HG03439 (cell line): Measurements from ENCODE around the gene TRIM59.
A peak's percentile ranks its signal among the peaks of the same experiment; 100 is the strongest.

Experiments used
- ATAC-seq: cut with Tn5 transposase; IDR thresholded peaks from one replicate; pipeline ENCODE4 v1.9.1; 2021; ENCODE audit warnings: mild to moderate bottlenecking, moderate library complexity; ENCODE audit not compliant: unreplicated experiment

The TRIM59 gene

DNA sequence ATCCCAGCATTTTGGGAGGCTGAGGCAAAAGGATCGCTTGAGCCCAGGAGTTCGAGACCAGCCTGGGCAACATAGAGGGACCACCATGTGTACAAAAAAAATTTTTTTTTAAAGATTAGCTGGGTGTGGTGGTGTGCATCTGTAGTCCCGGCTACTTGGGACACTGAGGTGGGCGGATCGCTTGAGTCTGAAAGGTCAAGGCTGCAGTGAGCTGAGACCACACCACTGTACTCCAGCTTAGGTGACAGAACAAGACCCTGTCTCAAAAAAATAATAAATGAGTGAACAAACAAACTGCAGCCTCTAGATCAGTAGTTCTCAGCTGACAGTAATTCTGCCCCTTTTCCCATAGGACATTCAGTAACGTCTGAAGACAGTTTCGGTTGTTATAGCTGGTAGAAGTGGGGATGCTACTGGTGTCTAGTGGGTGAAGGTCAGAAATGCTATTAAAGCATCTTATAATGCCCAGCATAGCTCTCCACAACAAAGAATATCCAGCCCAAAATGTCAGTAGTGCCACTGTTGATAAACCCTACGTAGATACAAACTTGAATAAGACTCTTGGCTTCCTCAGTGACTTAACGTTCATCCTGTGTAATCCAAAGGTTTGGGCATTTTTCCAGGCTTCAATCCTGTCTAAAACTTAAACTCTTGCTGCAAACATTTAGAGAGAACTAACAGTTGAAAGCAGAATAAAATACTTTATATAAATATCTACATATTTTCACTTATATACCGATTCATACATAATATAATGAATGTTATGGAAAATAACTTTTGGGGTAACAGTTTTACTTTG is 39.6 kb downstream of the TRIM59 start:
- no peak for ATAC-seq

DNA sequence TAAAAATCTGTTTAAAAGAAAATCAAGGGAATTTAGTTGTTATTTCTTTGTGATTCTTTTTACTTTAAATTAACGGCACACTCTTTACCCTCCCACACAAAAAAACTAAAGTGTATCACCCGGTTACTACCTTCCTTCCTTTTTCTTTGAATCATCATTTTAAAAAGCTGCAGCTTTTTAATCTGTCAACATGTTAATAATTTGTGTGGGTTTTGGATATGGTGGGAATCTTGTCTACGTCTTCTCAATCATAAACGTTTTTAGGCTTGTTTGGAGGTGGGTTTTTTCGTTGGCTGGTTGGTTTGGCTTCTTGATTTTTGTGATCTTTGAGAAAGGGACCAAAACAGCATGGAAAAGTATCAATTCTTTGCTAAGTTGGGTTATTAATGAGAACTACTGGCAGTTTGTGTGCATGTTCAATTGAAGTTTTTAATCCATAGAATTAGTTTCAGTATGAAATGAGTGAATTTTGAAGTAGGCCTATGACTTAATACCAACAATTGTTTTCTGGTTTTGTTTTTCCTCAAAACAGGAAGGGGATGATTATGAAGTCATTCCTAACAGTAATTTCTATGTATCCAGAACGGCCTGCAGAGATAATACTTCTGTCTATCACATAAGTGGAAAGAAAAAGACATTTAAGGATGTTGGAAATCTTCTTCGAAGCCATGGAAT is 45.7 kb downstream of the TRIM59 start:
- no peak for ATAC-seq

DNA sequence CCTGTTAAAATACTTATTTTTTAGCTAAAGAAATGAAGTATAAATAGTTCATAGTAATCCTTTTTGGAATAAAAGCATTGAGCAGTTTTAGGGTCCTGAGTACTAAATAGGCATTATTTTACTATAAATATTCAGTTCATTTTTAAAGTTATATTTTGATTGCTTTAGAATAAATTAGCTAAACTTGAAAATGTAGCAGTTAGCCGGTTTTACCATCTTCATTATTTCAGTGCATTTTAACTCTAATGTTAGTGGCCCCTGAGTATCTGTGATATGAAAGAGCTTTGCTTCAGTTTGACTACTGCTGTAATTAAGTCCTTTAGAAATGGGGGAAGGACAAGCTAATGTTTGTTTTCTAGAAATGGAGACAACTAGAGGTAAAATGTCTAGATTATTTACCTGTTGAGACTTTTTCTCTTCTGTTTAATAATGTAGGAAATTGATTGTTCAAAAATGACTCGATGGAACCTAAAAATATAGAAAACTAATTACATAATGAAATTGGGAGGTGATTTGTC is 46.5 kb downstream of the TRIM59 start:
- ATAC-seq: no peak

DNA sequence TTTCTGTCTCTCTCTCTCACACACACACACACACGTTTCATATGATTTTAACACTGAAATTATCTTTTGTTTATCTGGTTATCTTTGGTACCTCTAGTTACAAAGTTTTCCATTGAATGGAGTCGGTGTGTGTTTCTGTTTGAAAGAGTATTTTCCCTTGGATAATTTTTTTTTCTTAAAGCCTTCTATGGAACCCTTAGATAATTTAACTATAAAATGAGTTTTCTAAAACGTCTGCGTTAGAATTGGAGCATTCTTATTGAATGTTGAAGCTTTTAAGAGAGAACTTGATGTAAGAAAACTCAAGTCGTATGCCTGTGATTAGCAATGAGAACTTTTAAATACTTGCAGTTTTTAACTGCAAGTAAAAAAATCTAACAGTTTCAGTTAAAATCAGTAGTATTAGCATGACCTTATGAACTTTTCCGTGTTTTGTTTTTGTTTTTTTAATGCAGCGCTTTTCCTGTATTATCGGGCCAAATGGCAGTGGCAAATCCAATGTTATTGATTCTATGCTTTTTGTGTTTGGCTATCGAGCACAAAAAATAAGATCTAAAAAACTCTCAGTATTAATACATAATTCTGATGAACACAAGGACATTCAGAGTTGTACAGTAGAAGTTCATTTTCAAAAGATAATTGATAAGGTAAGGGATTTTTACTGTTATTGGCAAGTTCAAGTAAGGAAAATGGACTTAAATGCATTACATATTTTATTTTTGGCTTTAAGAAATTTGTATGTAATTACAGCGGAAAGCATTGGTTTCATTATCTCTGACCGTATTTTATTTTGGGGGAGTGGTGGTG is 47.2 kb downstream of the TRIM59 start:
- ATAC-seq: no peak

DNA sequence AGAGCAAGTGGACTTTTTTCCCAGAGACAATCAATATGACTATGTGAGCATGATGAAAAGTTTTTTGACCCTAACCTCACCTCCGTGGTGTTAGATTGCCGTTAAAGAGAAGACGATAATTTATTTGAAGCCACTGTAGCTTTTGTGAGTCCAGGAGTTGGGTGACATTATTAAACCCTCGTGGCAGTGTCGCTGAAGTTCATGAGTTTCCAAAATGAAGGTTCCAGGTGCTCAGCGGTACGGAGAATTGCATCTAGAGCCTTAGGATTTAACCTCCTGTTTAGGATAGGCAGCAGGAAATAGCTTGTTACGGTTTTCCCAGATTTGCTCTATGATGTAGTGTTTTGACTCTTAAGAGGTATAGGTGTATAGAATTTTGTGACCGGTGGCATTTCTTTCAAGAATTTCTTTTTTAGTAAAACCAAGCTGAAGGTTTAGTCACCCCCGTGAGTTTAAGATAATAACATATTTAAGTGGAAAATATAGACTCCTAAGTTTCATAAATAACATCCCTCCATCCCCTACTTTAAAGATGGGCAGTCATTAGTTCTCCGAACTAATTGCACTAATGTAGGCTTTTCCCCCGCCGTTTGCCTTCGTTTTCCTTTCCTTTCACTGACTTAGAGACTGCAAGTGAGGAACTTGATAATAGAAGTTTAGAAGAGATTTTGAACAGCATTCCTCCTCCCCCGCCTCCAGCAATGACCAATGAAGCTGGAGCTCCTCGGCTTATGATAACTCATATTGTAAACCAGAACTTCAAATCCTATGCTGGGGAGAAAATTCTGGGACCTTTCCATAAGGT is 48.1 kb downstream of the TRIM59 start:
- ATAC-seq: no peak

DNA sequence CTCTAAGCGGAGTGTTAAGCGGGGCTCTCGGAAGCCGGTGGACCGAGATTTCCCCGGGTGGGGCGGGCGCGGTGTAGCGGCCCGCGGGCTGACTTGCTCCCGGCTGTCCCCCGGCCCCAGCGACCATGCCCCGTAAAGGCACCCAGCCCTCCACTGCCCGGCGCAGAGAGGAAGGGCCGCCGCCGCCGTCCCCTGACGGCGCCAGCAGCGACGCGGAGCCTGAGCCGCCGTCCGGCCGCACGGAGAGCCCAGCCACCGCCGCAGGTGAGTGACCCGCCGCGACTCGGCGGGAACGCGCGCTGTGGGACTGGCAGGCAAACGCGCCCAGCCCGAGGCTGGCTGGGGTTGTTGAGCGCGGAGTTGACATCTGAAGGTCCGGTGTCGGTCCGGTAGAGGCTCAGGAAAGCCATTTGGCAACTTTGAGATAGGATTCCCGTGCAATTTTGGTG is 48.9 kb downstream of the TRIM59 start:
- ATAC-seq: no peak

DNA sequence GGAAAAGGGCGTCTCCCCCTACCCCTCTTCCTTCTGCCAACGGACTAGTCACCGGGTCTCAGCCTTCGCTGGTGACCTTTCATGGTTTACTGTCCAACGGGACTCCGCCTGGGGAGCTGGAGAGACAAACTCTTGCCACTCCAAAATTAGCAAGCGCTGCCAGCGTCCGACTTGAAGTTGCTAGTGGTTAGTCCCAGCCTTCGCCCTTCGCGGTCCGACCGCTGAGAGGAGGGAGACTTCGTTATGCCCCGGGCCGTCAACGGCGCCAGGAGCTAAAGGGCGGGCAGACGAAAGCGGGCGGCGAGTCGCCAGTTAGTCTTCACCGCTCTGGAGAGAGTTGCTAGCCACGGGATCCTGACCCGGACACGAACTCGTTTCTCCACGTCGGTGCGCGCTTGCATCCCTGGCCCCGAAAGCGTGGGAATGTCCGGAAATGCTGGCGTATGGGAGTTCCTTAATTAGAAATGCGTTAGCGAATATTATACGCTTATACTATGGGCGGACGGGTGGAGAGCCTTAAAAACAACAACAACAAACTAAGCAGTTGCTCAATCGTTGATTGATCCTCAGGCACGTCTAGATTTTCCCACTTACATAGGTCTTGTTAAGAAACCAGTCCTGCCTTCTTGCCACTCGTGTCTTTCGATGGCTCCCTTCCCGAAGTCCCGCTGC is 49.4 kb downstream of the TRIM59 start:
- ATAC-seq: peak; percentile 14

DNA sequence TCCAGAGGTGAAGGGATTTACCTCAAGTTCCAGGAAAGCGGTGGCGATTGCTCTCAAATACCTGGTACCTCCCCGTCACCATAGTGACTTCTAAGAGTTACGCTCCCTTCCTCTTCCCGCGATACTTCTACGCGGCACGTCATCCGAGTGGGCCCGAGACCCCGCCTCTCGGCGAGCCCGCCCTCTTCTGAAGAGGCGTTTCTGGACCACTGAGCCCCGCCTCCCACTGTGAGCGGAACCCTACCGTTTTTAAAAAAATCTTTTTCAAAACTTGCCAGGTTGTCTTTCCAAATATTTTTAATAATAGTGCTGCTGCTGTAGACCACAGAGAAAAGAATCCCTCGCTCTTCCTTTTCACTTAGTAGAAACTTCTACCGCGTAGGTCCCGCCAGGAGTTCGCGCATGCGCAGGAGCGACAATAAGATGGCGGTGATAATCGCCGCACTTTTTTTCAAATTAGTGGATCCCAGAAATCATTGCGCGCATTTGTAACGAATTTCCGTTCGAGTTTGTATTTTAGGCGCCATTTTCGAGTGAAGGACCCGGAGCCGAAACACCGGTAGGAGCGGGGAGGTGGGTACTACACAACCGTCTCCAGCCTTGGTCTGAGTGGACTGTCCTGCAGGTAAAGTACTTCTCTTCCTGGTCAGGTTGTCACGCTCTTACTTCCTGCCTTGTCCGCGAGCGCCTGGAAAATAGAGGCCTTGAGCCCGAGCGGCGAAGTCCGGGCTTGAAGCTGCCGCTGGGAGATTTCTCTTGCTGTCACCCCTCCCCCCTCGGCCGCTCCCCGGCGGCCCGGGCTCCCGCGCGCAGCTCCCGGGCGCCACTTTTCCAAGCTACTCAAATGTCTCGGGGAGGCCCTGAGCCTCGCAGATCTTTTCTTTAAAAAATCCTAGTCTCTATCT is 50.2 kb downstream of the TRIM59 start, which contains the start of the genes IFT80 and SMC4:
IFT80 (minus strand) TSS at position 101 of the 905 bp plus-strand sequence. CDS start 14,625 bp downstream, outside the sequence.
SMC4 (plus strand) TSS at position 526 of the 905 bp plus-strand sequence. CDS start 1,177 bp downstream, outside the sequence.
- peak; percentile 94 for ATAC-seq

DNA sequence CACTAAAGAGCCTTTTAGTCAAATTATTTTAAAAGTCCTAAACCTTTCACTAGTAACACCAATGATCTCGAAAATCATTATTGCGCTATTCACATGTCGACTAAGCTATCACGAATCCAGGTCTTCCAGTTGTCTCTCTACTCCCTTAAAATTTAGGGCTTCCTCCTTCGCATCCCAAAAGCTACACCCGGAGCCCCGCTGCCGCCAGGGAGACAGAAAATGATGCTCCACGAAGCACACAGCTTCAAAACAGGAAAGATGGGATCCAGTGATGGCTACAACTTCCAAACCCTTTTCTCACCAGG is 50.8 kb downstream of the TRIM59 start:
- ATAC-seq: peak; percentile 9

DNA sequence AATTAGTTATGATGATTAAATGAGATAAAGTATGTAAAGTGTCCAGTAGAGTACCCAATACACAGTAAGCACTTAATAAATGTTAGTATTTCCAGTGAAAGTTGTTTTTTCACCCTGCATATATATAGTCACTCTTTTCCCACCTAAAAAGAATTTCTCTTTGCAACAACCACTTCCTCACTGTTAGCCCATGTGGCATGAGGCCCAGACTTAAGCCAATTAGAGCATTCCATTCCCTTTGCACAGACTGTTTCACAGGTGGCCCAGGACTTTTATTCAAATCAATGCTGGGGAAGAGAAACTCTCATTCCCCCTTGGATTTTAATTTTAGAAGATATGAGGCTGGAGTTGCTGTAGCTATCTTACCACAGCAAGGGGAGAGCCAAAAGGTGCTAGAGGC is 54.3 kb downstream of the TRIM59 start:
- no peak for ATAC-seq

DNA sequence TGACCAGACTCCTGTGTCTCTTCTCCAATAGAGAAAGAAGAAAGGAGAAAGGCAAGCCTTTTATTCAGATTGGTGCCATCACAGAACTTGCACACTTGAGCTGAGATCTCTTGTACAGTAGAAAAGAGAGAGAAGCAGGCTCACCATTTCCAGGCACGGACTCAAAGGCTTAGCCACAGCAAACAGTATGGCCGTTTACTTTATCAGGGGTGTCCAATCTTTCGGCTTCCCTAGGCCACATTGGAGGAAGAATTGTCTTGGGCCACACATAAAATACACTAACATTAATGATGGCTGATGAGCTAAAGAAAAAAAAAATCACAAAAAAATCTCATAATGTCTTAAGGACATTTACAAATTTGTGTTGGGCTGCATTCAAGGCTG is 55.6 kb downstream of the TRIM59 start:
- no peak for ATAC-seq

DNA sequence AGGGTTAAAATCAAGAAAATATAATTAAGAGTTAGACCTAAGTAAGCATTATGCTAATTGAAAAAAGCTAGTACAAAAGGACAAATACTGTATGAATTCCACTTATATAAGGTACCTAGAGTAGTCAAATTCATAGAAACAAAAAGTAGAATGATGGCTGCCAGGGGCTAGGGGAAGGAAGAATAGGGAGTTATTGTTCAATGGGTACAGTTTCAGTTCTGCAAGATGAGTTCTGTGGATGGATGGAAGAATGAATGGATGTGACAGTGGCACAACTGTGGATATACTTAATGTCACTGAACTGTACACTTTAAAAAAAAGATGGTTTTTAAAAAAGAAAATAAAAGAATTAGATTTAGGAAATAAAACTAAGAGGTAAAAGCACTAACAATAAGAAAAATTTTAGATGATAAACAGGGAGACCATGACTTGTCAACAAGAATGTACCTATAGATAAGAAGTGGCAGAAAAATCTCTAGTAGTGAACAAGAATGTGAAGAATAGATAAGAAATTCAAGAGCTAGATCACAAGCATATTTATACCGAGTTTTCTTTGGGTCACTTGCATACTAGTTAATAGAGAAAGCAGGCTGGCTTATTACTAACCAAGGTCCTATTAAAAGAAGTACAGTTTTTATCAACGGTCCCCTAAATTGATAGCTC is 56.1 kb downstream of the TRIM59 start:
- ATAC-seq: no peak

DNA sequence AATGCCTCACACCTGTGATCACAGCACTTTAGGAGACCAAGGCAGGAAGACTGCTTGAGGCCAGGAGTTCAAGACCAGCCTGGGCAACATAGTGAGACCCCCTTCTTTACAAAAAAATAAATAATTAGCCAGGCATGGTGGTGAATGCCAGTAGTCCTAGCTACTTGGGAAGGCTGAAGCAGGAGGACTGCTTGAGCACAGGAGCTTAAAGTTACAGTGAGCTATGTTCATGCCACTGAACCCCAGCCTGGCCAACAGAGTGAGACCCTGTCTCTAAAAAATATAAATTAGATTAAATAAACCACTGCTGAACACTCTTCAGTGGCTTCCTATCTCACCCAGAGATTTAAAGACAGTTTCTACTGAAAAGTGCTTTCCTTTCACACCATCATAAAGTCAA is 56.8 kb downstream of the TRIM59 start:
- ATAC-seq: no peak

DNA sequence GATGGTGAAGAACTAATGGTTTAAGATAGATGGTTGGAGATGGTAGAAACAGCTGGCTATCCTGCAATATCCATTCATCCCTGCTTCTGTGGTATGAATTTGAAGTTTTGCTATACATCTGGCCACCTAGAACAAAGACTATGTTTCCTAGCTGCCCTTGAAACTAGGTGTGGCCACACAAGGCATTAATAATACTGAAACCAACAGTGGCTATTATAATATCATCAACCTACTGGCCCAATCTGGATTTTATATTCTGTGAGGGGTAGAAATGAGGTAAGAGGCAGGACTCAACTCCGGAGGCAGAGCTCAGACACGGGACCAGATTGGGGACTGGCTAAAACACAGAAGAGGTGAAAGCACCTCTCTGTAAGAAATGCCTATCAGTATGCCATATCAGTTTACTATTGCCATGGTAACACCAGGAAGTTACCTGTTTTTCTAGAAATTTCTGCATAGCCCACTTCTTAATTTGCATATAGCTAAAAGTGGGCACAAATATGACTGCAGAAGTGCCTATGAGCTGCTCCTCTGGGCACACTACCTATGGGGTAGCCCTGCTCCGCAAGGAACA is 58.9 kb downstream of the TRIM59 start:
- peak; percentile 61 for ATAC-seq
